HG03159 (cell line): ENCODE data around the gene MTHFD2L.
A peak's percentile ranks its signal among the peaks of the same experiment; 100 is the strongest.
"Not testable (repeated sequence)": the region's sequence is repeated elsewhere in the genome, so short reads cannot be mapped to it uniquely, and the experiment has no call there.

Source experiments
- ATAC-seq: cut with Tn5 transposase; IDR thresholded peaks from one replicate; pipeline ENCODE4 v1.9.1; 2021; ENCODE audit warnings: mild to moderate bottlenecking, moderate library complexity; ENCODE audit not compliant: unreplicated experiment

MTHFD2L gene

DNA sequence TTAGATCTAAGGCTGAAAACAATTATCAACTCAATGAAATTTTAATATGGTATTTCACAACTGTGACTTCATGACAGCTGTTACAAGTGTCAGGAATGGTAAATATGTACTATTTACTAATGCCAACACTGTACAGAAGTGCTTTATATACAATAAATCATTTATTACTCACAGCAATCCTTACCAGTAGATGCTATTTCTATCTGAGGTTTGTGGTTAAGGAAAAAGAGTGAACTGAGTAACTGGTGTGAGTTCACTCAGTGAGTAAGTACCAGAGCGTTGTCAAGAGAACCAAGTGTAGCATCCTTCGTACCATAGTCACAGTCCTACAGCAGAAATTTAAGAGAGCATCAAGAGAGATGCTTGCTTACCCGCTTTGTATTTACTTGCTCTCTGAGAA is 23.3 kb downstream of the MTHFD2L start:
- peak; percentile 46 for ATAC-seq

DNA sequence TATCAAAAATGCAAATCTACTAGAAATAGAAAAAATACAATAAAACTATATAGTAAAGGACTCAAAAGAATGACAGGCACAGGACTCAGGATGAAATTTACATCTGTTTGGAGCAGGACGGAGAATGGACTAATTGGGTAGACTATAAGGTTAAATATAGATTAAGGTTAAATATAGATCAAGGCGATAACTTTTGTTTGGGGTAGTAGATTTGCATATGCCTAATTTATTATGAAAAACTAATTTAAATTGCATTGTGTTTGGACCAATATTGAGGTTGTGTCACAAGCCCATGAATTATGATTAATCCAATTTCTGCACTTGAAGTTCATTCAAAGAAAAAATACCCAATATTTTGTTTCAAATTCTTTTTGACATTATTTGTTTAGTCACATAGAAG is 31.0 kb downstream of the MTHFD2L start:
- no peak for ATAC-seq

DNA sequence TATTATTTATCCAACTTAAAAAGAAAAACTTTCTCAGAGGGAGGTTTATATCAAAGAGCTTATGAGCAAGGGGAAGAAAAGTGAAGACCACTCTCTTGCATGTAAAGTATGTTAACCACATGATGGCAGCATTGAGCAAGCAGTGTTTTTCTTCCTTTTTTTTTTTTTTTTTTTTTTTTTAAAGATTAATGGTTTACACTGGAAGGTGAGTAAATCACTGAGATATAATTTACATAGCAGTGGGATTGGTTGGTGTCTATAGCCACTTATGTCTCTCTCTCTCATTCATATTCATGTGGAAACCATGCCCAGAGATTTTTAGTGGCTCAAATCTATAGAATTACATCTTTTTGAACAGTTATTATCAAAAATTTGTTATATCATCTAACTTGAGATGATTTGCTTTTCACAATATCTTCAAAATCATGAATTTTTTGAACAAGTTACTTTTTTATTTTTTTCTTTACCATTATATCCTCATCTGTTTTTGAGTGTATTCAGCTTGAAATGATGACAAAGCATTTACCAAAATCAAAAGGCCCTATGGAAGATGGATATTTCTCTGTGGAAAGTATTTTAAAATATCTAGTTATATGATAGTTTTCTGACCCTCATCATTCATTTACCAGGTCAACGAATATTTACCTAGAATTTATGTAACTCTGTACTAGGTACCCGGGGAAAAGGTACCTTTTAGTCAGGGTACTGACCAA is 31.6 kb downstream of the MTHFD2L start:
- peak; percentile 56 for ATAC-seq

DNA sequence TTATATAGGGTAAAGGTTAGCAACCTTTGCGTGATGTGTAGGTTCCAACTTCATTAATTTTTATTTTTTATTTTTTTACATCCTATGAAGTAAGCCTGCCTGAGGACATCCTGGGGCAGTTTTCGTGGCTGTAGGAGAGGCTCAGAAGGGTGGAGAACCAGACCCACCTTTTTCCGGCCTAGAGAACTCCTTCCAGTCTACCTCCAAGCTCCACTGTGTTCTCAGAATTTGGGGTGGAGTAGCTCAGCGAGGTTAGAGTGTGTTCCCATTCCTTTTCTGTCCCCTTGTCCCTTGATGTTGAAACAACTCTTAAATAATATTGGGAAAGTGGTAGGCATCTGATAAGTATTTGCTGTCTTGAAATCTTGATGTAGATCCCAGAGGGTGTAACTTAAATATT is 32.4 kb downstream of the MTHFD2L start:
- ATAC-seq: no peak

DNA sequence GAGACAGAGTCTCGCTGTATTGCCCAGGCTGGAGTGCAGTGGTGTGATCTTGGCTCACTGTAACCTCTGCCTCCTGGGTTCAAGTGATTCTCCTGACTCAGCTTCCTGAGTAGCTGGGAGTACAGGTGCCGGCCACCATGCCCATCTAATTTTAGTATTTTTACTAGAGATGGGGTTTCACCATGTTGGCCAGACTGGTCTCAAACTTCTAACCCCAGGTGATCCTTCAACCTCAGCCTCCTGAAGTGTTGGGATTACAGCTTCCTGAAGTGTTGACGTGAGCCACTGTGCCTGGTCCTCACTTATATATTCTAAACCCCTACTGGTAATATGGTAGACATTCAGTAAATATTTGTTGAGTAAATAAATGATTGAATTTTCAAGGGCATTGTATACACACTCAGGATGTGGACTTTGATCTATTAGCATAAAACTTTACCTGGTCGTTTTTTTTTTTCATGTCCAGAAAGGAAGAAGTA is 33.0 kb downstream of the MTHFD2L start:
- no peak for ATAC-seq

DNA sequence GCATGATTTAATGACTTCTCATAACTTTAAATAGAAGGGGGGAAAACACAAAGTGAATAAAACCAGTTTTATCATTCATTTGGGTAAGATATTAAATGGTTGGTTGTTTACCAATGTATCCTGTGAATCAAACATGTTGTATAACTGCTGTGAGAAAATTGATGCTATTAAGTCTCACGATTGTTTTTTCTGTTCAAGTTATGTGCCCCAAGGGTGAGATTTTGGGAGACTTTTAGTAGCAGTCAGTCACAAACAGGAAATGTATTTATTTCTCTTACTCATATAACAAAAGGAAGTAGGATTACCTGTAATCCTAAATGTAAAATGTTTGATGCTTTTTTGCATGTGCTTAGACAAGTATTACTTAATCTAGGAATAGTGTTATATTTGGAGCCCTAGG is 39.2 kb downstream of the MTHFD2L start:
- no peak for ATAC-seq

DNA sequence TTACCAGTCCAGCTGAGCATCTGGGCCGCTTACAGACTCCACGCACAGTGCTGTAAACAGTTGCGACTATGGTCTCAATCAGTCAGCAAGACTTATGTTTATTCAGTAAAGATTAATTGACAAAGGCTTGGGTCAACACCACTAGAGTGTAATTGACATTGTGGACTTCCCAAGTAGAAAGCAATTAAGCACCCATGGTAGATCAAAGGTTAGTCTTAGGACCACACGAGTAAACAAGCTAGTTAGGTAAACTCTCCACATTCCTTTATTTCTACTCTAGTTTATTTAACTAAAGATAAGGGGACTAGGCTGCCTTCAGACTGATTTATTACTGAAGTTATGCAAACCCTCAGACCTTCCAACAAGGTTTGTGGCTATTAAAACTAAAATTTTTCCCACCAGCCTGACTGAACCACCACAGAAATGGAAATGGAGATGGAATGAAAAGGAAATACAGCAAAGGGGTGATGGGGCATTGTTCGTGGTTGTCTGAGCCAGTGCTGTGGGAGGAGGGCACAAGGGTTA is 44.2 kb downstream of the MTHFD2L start:
- no peak for ATAC-seq

DNA sequence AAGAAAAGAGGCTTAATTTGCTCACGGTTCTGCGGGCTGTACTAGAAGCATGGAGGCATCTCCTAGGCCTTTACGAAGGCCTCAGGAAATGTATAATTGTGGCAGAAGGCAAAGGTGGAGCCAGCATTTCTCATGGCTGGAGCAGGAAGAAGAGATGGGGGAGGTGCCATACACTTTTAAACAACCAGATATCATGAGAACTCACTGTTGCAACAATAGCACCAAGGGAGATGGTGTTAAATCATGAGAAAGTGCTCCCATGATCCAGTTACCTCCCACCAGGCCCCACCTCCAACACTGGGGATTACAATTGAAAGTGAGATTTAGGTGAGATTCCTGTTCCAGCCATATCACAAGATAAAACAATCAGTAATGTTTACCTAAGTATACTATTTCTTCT is 45.5 kb downstream of the MTHFD2L start:
- no peak for ATAC-seq

DNA sequence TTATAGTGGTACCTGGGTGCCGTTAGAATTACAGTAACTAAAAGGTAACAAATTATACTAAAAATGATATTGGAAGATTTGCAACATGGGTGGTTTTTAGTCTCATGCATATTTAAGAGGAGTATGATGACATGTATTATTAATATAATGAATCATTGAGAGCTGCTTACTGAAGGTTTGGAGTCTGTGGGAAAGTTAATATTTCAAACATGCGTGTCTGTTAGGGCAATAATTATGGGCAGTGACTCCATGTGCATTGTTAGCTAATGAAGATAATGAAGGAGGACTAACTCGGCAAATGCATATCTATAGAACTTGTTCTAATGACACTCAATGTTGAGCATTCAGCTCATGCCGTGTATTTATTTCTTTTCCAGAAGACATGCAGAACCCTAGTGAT is 47.1 kb downstream of the MTHFD2L start:
- no peak for ATAC-seq

DNA sequence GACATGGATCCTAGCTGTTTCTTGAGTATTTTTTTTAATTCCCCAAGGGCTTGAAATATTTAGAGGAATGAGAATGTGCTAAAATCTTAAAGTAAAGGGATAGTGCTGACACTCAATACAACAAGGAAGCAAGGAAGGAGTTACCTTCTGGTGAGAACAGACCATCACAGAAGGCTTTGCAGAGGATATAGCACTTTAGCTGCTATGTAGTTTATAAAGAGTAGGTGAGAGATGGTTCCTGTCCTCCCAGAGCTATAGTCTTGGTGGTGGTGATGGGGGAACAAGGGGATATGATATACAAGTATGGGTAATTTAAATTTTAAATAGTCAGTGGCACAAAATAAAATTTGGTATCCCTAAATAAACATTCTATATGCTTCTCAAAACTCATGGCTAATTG is 47.6 kb downstream of the MTHFD2L start:
- no peak for ATAC-seq

DNA sequence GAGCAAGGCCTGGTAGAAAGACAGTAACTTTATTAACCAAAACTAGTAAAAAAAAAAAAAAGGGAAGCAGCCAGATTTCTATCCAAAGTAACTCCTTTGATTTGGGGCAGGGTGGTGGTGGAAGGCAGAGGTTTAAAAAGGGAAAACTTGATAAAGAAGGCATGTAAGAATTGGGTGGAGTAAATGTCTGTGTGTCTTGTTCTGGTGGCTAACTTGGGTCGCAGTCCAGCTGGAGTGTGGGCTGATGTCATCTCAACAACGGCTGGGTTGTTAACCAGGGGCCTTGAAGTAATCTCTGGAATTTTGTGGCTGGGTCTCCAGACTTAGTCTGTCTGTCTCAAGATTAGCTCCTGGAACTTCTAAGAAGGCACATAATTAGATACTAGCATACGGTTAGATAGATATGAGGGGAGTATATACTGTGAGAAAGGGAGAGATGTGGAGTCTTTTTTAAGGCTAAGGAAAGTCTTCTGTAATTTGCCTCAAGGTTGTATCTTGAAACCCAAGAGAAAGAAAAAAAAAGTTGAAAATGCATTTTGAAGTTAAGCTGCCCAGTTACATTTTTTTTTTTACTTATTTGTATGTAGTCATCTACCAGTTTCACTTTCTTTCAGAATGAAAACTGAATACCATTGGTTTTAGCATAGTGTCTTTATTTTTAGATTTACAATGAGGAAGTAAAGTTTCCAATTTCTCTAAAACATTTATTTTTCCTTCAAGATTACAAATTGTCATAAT is 48.3 kb downstream of the MTHFD2L start:
- ATAC-seq: peak; percentile 88

DNA sequence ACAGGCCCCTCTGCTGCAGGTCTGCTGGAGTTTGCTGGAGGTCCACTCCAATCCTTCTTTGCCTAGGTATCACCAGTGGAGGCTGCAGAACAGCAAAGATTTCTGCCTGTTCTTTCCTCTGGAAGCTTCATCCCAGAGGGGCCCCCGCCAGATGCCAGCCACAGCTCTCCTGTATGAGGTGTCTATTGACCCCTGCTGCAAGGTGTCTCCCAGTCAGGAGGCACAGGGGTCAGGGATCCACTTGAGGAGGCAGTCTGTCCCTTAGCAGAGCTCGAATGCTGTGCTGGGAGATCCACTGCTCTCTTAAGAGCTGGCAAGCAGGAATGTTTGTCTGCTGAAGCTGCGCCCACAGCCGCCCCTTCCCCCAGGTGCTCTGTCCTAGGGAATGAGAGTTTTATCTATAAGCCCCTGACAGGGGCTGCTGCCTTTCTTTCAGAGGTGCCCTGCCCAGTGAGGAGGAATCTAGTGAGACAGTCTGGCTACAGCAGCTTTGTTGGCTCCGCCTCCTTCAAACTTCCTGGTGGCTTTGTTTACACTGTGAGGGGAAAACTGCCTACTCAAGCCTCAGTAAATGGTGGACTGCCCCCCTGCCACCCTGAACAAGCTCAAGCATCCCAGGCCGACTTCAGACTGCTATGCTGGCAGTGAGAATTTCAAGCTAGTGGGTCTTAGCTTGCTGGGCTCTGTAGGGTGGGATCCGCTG is 56.7 kb downstream of the MTHFD2L start:
- ATAC-seq: not testable (repeated sequence)

DNA sequence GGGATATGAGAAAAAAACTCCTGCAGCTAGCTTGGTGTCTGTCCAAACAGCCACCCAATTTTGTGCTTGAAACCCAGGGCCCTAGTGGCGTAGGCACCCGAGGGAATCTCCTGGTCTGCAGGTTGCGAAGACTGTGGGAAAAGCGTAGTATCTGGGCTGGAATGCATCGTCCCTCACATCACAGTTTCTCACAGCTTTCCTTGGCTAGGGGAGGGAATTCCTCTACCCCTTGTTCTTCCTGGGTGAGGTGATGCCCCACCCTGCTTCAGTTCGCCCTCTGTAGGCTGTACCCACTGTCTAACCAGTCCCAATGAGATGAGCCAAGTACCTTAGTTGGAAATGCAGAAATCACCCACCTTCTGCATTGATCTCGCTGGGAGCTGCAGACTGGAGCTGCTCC is 57.3 kb downstream of the MTHFD2L start:
- ATAC-seq: not testable (repeated sequence)

DNA sequence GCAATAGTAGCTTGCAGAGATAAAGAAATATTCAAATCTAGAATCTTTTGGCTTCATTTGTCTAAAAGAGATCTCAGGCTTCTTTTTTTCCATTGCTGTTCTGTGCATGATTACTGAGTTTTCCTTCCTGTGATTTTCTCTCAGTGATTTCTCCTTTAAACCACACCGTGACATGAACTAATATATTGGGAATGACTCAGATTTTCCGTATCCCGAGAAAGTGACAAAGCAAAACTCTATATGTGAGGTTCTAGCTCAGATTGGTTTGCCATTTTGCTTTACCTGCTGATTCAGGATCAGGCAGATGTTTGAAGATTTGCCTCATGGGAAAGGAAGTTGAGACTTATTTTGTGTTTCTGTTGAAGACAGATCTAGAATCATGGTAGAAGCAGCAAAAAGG is 59.4 kb downstream of the MTHFD2L start:
- ATAC-seq: no peak

DNA sequence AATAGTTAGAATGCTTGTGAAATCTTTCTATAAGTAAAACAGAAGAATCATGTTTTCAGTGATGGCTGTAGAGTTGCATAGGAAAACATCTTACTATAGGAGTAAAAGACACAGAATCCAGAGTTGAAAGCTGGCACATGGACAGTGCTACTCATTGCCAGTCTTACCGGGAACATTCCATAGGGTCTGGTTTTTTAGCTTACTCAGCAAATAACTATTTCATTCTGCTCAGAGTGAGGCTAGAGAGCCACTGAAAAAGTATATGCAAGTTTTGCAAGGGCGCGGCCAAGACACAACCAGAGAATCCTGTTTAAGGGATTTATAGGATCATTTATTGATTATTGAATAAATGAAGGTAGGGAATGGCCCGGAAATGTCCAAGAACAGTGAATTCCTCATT is 60.3 kb downstream of the MTHFD2L start:
- no peak for ATAC-seq

DNA sequence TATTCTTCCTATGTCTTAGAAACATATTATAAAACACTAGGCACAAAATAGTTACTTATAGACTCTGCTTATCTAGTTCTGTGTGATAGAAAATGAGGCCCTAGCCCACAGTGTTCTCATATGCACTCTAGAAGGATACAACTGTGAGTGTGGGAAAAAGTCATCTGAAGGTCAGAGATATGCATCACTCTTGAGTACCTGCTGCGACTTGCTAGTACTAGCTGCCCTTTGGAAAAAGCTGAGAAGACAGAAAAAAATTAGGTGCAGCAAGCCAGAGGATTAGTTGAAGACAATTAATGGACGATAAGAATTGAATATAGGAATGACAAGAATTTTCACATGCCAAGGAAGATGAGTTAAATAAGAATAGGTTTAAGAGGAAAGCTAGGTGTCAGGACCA is 61.3 kb downstream of the MTHFD2L start:
- ATAC-seq: no peak

DNA sequence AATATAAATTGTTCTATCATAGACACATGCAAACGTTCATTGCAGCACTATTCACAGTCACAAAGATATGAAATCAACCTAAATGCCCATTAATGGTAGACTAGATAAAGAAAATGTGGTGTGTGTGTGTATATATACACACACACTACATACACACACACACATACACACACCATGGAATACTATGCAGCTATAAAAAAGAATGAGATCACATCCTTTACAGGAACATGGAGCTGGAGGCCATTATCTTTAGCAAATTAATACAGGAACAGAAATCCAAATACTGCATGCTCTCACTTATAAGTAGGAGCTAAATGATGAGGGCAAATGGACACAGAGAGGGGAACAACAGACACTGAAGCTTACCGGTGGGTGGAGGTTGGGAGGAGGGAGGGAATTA is 65.2 kb downstream of the MTHFD2L start:
- ATAC-seq: no peak

DNA sequence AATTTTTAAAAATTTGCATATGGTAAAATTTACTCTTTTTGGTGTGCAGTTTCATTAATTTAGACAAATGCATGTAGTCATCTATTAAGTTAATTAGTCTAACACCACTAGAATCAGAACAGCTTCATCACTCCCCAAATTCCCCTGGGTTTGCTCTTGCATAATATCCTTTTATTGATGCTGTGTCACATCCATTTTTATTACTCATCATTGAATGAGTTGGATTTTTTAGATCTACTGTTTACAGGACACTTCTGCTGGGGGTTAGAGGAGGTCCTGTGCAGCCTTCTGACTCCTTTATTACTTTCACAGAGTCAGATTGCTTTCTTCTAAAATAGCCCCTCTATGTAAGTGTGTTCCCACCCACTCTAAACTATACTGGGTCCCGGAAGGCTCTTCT is 65.9 kb downstream of the MTHFD2L start:
- ATAC-seq: no peak

DNA sequence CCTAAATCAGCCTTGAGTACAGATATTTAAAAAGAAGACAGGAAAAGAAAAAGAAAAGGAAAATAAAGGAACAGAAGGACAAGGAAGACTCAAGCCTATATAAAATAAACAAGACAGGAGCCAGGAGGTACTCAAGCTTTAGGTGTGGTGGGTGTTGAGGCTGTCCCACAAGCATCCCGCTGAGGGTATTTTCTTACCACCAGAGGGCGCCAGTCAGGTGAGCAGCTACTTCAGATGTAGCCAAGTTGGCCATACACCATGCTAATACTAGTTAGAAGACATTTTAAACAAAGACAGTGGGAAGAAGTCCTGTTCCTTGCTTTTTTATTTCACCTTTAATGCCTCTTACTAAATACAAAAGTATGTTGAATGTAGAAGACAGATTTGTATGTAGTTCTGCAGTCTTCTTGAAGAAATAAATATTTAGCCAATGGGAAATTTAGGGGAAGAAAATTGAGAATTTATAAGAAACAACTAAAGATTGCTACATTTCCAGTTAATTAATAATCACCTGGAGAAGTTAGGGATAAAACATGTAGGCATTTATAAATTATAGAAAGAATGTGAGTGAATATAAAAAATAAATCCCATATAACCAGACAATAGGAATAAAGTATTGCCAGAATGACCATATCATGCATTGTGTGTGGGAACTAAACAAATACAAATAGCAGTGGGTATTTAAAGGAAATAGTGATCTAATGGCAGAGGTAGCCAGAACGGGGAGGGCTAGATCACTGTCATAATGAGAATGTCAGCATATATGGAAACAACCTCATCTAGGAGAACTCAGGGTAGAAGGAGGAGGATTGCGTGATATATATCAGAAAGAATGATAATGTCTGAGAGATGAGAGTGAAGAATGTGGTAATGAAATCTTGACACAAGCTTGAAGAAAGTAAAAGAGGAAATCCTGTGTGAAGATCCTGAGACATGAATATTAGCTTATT is 71.0 kb downstream of the MTHFD2L start:
- peak; percentile 91 for ATAC-seq

DNA sequence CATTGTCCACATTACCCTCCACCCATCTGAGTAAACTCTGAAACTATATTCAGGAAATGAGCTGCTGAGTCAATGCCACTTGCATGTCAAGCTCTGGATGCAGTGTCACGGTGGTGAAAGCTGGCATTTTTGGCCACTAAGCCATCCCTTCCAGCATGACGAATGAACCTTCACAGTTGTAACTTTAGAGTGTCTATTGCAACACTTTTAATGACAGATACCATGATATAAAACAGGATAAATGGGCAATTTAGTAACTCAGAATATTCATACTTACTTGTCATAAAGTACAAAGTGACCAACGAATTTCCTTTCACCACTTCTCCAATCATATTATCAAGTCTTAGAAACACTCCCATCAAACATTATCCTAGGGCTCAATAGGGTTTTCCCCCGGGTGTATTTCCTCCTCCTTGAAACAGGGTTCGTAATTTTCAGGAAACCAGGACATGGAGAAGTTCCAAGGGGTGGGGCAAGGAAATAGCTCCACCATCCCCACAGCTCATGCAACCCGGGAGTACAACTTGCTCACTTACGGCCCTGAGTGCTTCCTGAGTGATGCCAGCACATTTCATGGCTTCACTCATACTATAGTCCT is 73.1 kb downstream of the MTHFD2L start:
- peak; percentile 40 for ATAC-seq
